Type B pancreatic cell (in vitro differentiated cells): Measurements from ENCODE around the gene DEUP1. TPM values are rescaled to one million over a fixed set of nuclear protein-coding genes. Genes with fewer than 3 reads are reported as not detected.

Experiments used
- DNase-seq: peaks from one replicate; pipeline ENCODE4 v3.0.0; 2021; ENCODE audit warnings: mixed read lengths; ENCODE audit not compliant: unreplicated experiment; ENCODE audit errors: extremely low spot score
- H3K27ac Mint-ChIP-seq: 2 replicates; pipeline ENCODE4 v1.8.0; 2021; ENCODE audit warnings: mild to moderate bottlenecking, mixed read lengths
- H3K27me3 Mint-ChIP-seq: 2 replicates; pipeline ENCODE4 v1.8.0; 2021; ENCODE audit warnings: mixed read lengths
- H3K36me3 Mint-ChIP-seq: 2 replicates; pipeline ENCODE4 v1.8.0; 2021; ENCODE audit warnings: mixed read lengths
- H3K4me1 Mint-ChIP-seq: one replicate; pipeline ENCODE4 v1.8.0; 2021; ENCODE audit warnings: mixed read lengths; ENCODE audit not compliant: unreplicated experiment
- H3K4me3 Mint-ChIP-seq: 2 replicates; pipeline ENCODE4 v1.8.0; 2021; ENCODE audit warnings: mild to moderate bottlenecking, mixed read lengths
- H3K9me3 Mint-ChIP-seq: 2 replicates; pipeline ENCODE4 v1.8.0; 2021; ENCODE audit warnings: mixed read lengths
- CTCF ChIP-seq: fragments of 200-600 bp; sonication (generic); conservative IDR thresholded peaks from 2 replicates; pipeline ENCODE4 v1.5.0; 2021; ENCODE audit warnings: antibody characterized with exemption, mild to moderate bottlenecking
- total RNA-seq: library from RNA; stranded (reverse); gene quantifications from 2 replicates; pipeline ENCODE4 v1.2.1, GENCODE V29; 2021; ENCODE audit warnings: low replicate concordance

The DEUP1 gene
- total RNA-seq, 1 donor from 2014 or later: 0.24 TPM

DNA sequence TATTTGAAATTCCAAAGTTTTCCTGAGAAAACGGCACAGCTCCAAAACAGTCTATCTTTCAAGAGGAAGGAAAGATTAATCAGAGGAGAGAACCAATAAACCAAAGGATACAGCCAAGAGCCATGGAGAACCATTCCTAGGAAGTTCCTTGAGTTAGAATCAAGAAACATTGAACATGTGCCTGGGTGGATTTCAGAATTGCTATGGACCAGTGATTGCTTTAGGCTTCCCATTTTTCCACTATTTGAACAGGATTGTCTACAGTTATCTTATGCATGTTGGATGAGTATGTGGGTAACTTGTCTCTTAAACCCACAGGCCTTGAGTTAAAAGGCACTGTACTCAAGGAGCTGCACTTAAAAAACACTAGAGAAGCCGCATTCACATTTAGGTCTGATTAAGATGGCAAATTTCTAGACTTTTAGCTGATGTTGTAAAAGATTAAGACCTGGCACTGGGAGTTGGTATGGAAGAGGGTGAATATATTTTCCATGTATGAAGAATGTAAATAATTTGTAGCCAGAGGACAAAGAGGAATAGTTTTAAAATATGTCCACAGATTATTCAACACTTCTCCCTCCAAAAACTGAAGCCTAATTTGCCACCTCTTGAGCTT, 11.2 kb upstream of the DEUP1 start:
- Mint-ChIP-seq H3K9me3 (peaks cover 4% of the 10 kb centered on the region), H3K27ac (no peak overlapping the region), H3K4me3 (no peak overlapping the region), H3K36me3 (peaks cover 4% of the 10 kb centered on the region), H3K4me1 (no peaks in the 10 kb centered on the region), H3K27me3 (no peaks in the 10 kb centered on the region)
- no peak for DNase-seq
- no peak for TF ChIP-seq CTCF

- no peaks in the 10 kb centered on the region for H3K27me3 Mint-ChIP-seq
- peaks cover 1% of the 10 kb centered on the region for H3K9me3 Mint-ChIP-seq
- no peak for TF ChIP-seq CTCF
- H3K4me1 Mint-ChIP-seq: no peaks in the 10 kb centered on the region
- H3K36me3 Mint-ChIP-seq: peaks cover 2% of the 10 kb centered on the region
- no peak overlapping the region for H3K4me3 Mint-ChIP-seq
- no peak overlapping the region for H3K27ac Mint-ChIP-seq
- DNase-seq: no peak
Observed at GRCh38 chr11:93320230-93320629, 10.3 kb upstream of the DEUP1 start.

DNA sequence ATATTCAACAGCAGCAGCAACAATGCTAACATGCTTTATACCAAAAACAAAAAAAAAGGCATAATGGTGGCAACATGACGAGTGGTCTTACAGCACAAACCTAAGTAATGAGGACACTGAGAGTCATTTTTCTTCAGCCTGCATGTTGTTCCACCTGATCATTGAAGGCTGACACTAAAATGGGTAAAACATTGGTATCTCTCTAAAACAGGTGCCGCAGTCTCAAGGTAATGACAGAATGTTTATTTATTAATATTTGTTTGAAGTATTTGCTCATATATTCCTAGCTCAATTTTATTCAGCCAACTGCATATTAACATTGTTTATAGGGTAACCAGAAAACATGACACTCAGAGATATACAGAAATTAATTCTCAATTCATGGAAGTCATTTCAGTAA, 8.3 kb upstream of the DEUP1 start:
- Mint-ChIP-seq H3K36me3 (no peaks in the 10 kb centered on the region), H3K27me3 (no peaks in the 10 kb centered on the region), H3K4me1 (no peaks in the 10 kb centered on the region), H3K9me3 (no peaks in the 10 kb centered on the region), H3K27ac (no peak overlapping the region), H3K4me3 (no peak overlapping the region)
- no peak for TF ChIP-seq CTCF
- DNase-seq: no peak

DNA sequence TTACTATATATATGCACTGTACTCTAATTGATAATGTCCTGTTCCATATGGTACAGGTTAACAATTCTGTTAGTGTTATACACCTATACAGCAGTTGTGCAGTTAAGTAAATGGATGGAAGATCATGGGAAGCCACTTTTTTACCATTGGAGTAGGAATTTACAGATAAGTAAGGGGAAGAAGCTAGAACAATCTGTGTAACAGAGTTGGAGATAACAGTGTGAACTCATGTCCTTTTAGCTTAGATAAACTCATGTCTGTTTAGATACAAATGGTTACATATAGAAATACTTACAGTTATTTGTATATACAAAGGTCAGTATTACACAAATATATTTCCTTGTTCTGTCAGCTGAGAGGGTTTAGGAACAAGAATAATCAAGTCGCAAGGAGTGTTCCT, 6.8 kb upstream of the DEUP1 start:
- H3K27me3 Mint-ChIP-seq: no peaks in the 10 kb centered on the region
- no peak overlapping the region for H3K27ac Mint-ChIP-seq
- no peaks in the 10 kb centered on the region for H3K4me1 Mint-ChIP-seq
- H3K36me3 Mint-ChIP-seq: no peaks in the 10 kb centered on the region
- H3K4me3 Mint-ChIP-seq: no peak overlapping the region
- H3K9me3 Mint-ChIP-seq: no peaks in the 10 kb centered on the region
- DNase-seq: no peak
- TF ChIP-seq CTCF: no peak

- Mint-ChIP-seq H3K36me3 (no peaks in the 10 kb centered on the region), H3K4me1 (no peaks in the 10 kb centered on the region), H3K27me3 (peaks cover 4% of the 10 kb centered on the region), H3K4me3 (no peak overlapping the region), H3K9me3 (no peaks in the 10 kb centered on the region), H3K27ac (no peak overlapping the region)
- no peak for TF ChIP-seq CTCF
- no peak for DNase-seq
Observed at GRCh38 chr11:93324500-93324899, 6.0 kb upstream of the DEUP1 start.

DNA sequence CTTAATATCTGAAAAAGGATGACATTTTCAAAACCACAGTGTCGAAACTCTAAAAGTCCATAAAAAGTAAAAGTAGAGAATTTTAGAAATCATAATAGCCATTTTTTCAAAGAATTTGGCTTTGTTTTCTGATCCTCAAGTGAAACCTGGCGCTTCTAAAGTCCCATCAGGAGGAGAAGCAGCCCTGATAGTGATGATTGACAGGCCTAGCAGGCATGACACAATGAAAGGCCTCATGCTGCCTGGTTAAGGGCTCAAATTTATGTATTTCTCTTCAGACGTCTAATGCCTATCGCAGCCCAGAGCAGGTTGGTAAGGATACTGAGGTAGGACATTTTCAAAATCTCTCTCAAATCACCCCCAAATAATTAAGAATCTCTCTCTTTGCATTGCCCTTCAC, 3.9 kb upstream of the DEUP1 start:
- Mint-ChIP-seq H3K27me3 (peaks cover 19% of the 10 kb centered on the region), H3K9me3 (no peaks in the 10 kb centered on the region), H3K36me3 (no peaks in the 10 kb centered on the region), H3K4me1 (peaks cover 5% of the 10 kb centered on the region), H3K27ac (no peak overlapping the region), H3K4me3 (no peak overlapping the region)
- TF ChIP-seq CTCF: no peak
- DNase-seq: no peak
